ENCODE data around the gene GCN1.

Gene GCN1

GRCh38 chr12:120098756-120099470, 95.6 kb downstream of the GCN1 start:
- in situ Hi-C loops (cut with HindIII; ENCODE audit: low sequenced_read_pairs), result no loop called here

- in situ Hi-C loops (cut with HindIII; ENCODE audit: low sequenced_read_pairs), result no loop called here
These were observed 97.8 kb downstream of the GCN1 start for GRCh38 chr12:120096671-120097202.

GRCh38 chr12:120095736-120096135, 98.8 kb downstream of the GCN1 start:
- in situ Hi-C loops (cut with HindIII; ENCODE audit: low sequenced_read_pairs), result no loop called here

GRCh38 chr12:120095331-120095730, 99.2 kb downstream of the GCN1 start:
- in situ Hi-C loops (cut with HindIII; ENCODE audit: low sequenced_read_pairs), result no loop called here

- in situ Hi-C loops (cut with HindIII; ENCODE audit: low sequenced_read_pairs), result no loop called here
These were observed 100.0 kb downstream of the GCN1 start for GRCh38 chr12:120094485-120094884.

GRCh38 chr12:120093592-120094355, 100.7 kb downstream of the GCN1 start:
- in situ Hi-C loops (cut with HindIII; ENCODE audit: low sequenced_read_pairs), result no loop called here

GRCh38 chr12:120093336-120093591, 101.3 kb downstream of the GCN1 start:
- in situ Hi-C loops (cut with HindIII; ENCODE audit: low sequenced_read_pairs), result no loop called here

GRCh38 chr12:120092551-120093335, 101.8 kb downstream of the GCN1 start:
- in situ Hi-C loops (cut with HindIII; ENCODE audit: low sequenced_read_pairs), result no loop called here

- in situ Hi-C loops (cut with HindIII; ENCODE audit: low sequenced_read_pairs), result no loop called here
These were observed 103.0 kb downstream of the GCN1 start for GRCh38 chr12:120091371-120092090.

GRCh38 chr12:120090626-120091295, 103.8 kb downstream of the GCN1 start:
- in situ Hi-C loops (cut with HindIII; ENCODE audit: low sequenced_read_pairs), result no loop called here

- in situ Hi-C loops (cut with HindIII; ENCODE audit: low sequenced_read_pairs), result no loop called here
These were observed 104.3 kb downstream of the GCN1 start for GRCh38 chr12:120090206-120090605.

- in situ Hi-C loops (cut with HindIII; ENCODE audit: low sequenced_read_pairs), result no loop called here
These were observed 104.7 kb downstream of the GCN1 start for GRCh38 chr12:120089796-120090195.

- in situ Hi-C loops (cut with HindIII; ENCODE audit: low sequenced_read_pairs), result no loop called here
These were observed 105.4 kb downstream of the GCN1 start for GRCh38 chr12:120089105-120089504.

GRCh38 chr12:120086801-120087621, 107.5 kb downstream of the GCN1 start:
- in situ Hi-C loops (cut with HindIII; ENCODE audit: low sequenced_read_pairs), result no loop called here

GRCh38 chr12:120085920-120086645, 108.4 kb downstream of the GCN1 start:
- in situ Hi-C loops (cut with HindIII; ENCODE audit: low sequenced_read_pairs), result no loop called here

- in situ Hi-C loops (cut with HindIII; ENCODE audit: low sequenced_read_pairs), result no loop called here
These were observed 112.9 kb downstream of the GCN1 start for GRCh38 chr12:120081641-120082040.

- in situ Hi-C loops (cut with HindIII; ENCODE audit: low sequenced_read_pairs), result no loop called here
These were observed 114.8 kb downstream of the GCN1 start for GRCh38 chr12:120079411-120080400.

- in situ Hi-C loops (cut with HindIII; ENCODE audit: low sequenced_read_pairs), result no loop called here
These were observed 115.6 kb downstream of the GCN1 start for GRCh38 chr12:120078868-120079267.

All from endothelial cell of hepatic sinusoid (primary cell).